Erythroblast (primary cell): ENCODE measurements around the gene BTBD1.
A peak's percentile ranks its signal among the peaks of the same experiment; 100 is the strongest.

Source experiments
- DNase-seq, 2 experiments: peaks; one replicate each; lab custom pipeline; 2025; lab: John Stamatoyannopoulos, UW
- GATA1 ChIP-seq: IDR thresholded peaks from 2 replicates; pipeline ENCODE4 v1.6.1; 2011; ENCODE audit warnings: low read depth, mild to moderate bottlenecking, control low read depth, low read length, moderate library complexity
- POLR2A ChIP-seq: IDR thresholded peaks from 2 replicates; pipeline ENCODE4 v1.6.1; 2011; ENCODE audit warnings: mild to moderate bottlenecking, low read length

BTBD1 gene

DNA sequence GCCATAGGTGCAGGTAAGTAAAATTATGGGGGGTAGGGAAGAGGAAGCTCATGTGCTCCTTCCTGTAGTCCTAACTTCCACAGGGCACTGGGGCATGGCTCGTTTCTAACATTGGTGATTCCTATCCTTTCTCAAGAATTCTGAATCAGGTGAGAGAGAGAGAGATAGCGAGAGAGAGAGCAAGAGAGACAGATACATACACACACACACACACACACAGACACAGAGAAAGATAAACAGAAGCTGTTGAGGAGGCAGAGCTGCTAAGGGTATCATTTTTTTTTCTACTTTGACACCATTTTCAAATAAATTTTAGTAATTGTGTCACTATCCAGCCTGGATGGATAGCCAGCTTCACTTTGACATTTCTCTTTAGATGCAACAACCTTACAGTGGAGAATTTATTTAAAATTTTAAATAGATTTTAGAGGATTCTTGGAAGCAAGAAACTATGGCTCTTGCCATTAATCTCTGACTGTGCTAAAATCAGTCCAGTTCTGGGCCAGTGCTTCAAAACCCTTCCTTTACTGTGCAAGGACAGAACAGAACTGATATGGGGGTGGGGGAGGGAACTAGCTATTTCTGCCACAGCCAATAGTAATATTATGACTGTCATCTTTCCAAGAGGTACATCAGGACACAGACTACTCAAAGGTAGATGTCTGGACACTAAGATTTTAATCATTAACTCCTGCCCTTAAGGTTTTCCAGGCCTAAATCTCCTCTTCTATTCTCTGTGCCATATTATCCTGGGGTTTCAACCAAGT, 95.7 kb downstream of the BTBD1 start:
- TF ChIP-seq POLR2A (no peak), GATA1 (no peak)
- DNase-seq = no peak

DNA sequence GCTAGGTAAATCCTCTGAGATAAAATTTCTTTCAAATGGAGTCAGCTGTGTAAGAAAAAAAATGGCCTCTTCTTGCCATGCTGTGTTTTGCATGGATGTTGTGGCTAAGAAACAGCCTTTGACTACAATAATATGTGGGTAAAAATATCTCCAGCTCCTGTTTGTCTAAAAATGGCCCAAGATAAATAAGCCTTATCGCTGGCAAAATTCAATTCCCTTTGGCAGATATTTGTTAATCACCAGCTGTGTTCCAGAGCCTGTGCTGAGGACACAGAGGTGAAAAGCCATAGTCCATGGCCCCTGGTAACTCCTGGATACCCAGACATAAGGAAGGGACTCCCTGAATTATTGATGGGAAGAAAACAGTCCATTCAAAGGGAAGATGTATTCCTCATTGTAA, 96.4 kb downstream of the BTBD1 start:
- no peak for DNase-seq
- TF ChIP-seq GATA1 (no peak), POLR2A (no peak)

DNA sequence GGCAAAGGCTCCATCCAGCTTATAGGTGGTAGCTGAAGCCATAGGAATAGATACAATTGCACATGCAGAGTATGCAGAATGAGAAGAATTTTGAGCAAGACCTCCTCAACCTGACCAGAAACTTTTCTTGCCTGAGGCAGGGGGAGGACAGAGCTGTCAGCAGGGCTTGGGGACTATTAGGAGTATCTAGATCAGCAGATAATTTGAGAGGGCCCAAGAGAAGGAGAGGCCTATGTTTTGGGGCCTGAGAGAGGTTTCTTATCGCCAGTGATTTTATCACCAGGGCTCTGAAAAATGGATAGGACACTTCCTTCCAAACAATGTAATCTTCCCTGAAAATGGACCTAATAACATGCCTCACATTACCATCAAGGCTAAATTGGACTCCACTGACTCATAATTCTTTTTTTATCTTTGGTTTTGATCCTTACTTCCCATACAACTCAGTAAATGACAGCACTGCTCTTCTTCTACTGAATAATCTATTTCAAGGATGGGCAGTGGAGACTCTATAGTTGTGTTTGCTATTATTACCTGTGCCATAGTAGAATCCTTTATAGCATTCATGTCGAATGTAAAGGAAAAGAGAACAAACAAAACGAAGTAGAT, 96.9 kb downstream of the BTBD1 start:
- no peak for TF ChIP-seq GATA1
- no peak for TF ChIP-seq POLR2A
- peak in 1 of 2 experiments; percentile 13 for DNase-seq

DNA sequence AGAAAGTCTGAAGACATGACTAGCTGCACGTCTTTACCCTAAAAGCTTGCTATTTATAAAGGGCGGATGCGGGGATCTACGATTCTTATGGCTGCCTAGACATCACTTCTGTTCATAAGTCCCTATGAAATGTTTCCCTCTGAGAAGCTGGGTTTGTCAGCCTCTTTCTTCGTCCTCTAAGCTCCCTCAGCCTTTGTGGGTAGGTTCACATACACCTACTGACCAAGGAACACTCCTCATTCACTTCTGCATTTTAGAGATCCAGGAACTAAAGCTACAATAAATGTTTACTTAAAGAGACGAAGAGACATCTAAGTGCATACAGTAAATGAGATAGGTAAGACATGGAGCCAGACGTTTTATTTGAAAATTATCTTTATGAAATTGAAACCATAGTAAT, 97.7 kb downstream of the BTBD1 start:
- no peak for TF ChIP-seq GATA1
- TF ChIP-seq POLR2A = no peak
- no peak for DNase-seq

DNA sequence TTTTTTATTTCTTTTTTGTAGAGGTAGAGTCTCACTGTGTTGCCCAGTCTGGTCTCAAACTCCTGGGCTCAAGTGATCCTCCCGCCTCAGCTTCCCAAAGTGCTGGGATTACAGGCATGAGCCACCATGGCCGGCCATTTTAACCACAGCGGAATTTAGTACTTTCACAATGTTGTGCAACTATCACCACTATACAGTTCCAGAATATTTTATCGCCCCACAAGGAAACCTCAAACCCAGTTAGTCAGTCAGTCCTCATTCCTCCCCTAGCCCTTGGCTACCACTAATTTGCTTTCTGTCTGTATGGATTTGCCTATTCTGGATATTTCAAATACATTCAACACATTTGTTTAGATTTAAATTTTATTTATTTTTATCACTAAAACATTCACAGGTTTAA, 99.0 kb downstream of the BTBD1 start:
- DNase-seq = no peak
- TF ChIP-seq POLR2A (no peak), GATA1 (no peak)

DNA sequence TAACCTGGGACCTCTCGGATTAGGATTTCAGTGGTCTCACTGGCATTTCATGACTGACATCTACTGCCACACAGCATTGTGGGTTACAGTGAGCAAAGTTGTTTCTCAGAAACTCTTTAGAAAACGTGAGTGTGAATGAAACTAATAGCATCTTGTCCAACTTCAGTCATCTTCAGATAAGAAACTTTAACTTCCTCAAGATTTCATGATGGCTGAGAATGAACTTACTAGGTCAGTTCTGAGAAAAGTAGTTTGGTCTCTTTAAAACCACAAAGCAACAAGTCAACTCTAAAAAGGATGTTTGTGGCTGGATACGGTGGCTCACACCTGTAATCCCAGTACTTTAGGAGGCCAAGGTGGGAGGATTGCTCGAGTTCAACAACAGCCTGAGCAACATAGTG, 100.4 kb downstream of the BTBD1 start:
- DNase-seq = no peak
- TF ChIP-seq POLR2A = no peak
- no peak for TF ChIP-seq GATA1
